HEK293 (cell line): ENCODE data around the gene BTBD19.

Source experiments
- CTCF ChIA-PET: fragments of 350-600 bp; formaldehyde crosslinking; extraction: SDS; loops from one replicate; lab custom pipeline; 2021; ENCODE audit warnings: antibody characterized with exemption; lab: Yijun Ruan, JAX
- POLR2A ChIA-PET: fragments of 300-600 bp; formaldehyde crosslinking; extraction: SDS; loops from one replicate; lab custom pipeline; 2020; ENCODE audit warnings: antibody characterized with exemption, inconsistent platforms; lab: Yijun Ruan, JAX
- H3K27ac ChIP-seq: fragments of 200-500 bp; sonication (Bioruptor generic); 2 replicates; pipeline ENCODE4 v1.5.1; 2014; ENCODE audit warnings: low read depth, low read length, control low read depth, inconsistent platforms; ENCODE audit errors: extremely low read depth
- H3K36me3 ChIP-seq, 2 experiments: fragments of 200-500 bp in 1 of 2; sonication (Bioruptor generic) in 1 of 2; 1 replicate in 1 of 2; 2 replicates in 1 of 2; pipeline ENCODE4 v1.5.1; 2014 to 2017; ENCODE audit warnings: inconsistent platforms in 2 of 2, low read length in 2 of 2; ENCODE audit not compliant: control insufficient read depth in 2 of 2, insufficient read depth in 1 of 2
- H3K4me1 ChIP-seq: fragments of 200-500 bp; sonication (Bioruptor generic); 2 replicates; pipeline ENCODE4 v1.5.1; 2014; ENCODE audit warnings: mild to moderate bottlenecking, low read length, inconsistent platforms; ENCODE audit not compliant: control insufficient read depth, insufficient read depth
- H3K4me3 ChIP-seq: 2 replicates; pipeline ENCODE4 v1.5.1; 2011; ENCODE audit warnings: low read depth, mild to moderate bottlenecking, control low read depth, low read length, moderate library complexity
- H3K9me3 ChIP-seq: fragments of 200-500 bp; sonication (Bioruptor generic); 2 replicates; pipeline ENCODE4 v1.5.1; 2014; ENCODE audit warnings: low read depth, low read length, inconsistent platforms; ENCODE audit not compliant: control insufficient read depth, insufficient read depth
- GLI4 ChIP-seq: fragments of 450-650 bp; formaldehyde crosslinking; IDR thresholded peaks from 2 replicates; pipeline ENCODE4 v1.5.1; 2016; ENCODE audit warnings: missing biosample characterization, missing genetic modification characterization
- MZF1 ChIP-seq: fragments of 450-650 bp; formaldehyde crosslinking; IDR thresholded peaks from 2 replicates; pipeline ENCODE4 v1.5.1; 2017; ENCODE audit warnings: missing biosample characterization, missing genetic modification characterization, borderline replicate concordance
- PRDM1 ChIP-seq: fragments of 450-650 bp; formaldehyde crosslinking; IDR thresholded peaks from 2 replicates; pipeline ENCODE4; 2016; ENCODE audit warnings: missing biosample characterization, missing genetic modification characterization
- ZBTB7A ChIP-seq: fragments of 450-650 bp; formaldehyde crosslinking; IDR thresholded peaks from 2 replicates; pipeline ENCODE4 v1.5.1; 2016; ENCODE audit warnings: low read depth, missing biosample characterization, missing genetic modification characterization
- ZFP41 ChIP-seq: fragments of 450-650 bp; formaldehyde crosslinking; IDR thresholded peaks from 2 replicates; pipeline ENCODE4 v1.5.1; 2016; ENCODE audit warnings: missing biosample characterization, missing genetic modification characterization, borderline replicate concordance
- ZFP69B ChIP-seq: fragments of 450-650 bp; formaldehyde crosslinking; IDR thresholded peaks from 2 replicates; pipeline ENCODE4 v1.5.1; 2016; ENCODE audit warnings: missing biosample characterization, missing genetic modification characterization
- ZNF112 ChIP-seq: fragments of 450-650 bp; formaldehyde crosslinking; IDR thresholded peaks from 2 replicates; pipeline ENCODE4 v1.5.0; 2017; ENCODE audit warnings: missing biosample characterization, missing genetic modification characterization
- ZNF121 ChIP-seq: fragments of 450-650 bp; formaldehyde crosslinking; IDR thresholded peaks from 2 replicates; pipeline ENCODE4 v1.5.1; 2016; ENCODE audit warnings: missing biosample characterization, missing genetic modification characterization
- ZNF155 ChIP-seq: fragments of 450-650 bp; formaldehyde crosslinking; IDR thresholded peaks from 2 replicates; pipeline ENCODE4 v1.5.1; 2016; ENCODE audit warnings: missing biosample characterization, missing genetic modification characterization
- ZNF248 ChIP-seq: fragments of 450-650 bp; formaldehyde crosslinking; IDR thresholded peaks from 2 replicates; pipeline ENCODE4 v1.5.1; 2017; ENCODE audit warnings: missing biosample characterization, missing genetic modification characterization
- ZNF274 ChIP-seq, 2 experiments: fragments of 200-500 bp in 1 of 2; fragments of 450-650 bp in 1 of 2; sonication (Bioruptor generic) in 1 of 2; formaldehyde crosslinking in 1 of 2; IDR thresholded peaks; 2 replicates each; pipeline versions ENCODE4 v1.5.1 to v1.6.1; 2014 to 2016; ENCODE audit warnings: borderline replicate concordance in 1 of 2, inconsistent platforms in 1 of 2, low read length in 1 of 2, missing biosample characterization in 1 of 2, missing genetic modification characterization in 1 of 2
- ZNF324 ChIP-seq: fragments of 450-650 bp; formaldehyde crosslinking; IDR thresholded peaks from 2 replicates; pipeline ENCODE4 v1.5.1; 2016; ENCODE audit warnings: missing biosample characterization, missing genetic modification characterization
- ZNF366 ChIP-seq: fragments of 450-650 bp; formaldehyde crosslinking; conservative IDR thresholded peaks from 2 replicates; pipeline ENCODE4 v1.5.1; 2016; ENCODE audit warnings: missing biosample characterization, missing genetic modification characterization
- ZNF37A ChIP-seq: fragments of 450-650 bp; IDR thresholded peaks from 2 replicates; pipeline ENCODE4 v1.5.1; 2018; ENCODE audit warnings: missing biosample characterization, missing genetic modification characterization
- ZNF404 ChIP-seq: fragments of 450-650 bp; formaldehyde crosslinking; IDR thresholded peaks from 2 replicates; pipeline ENCODE4 v1.5.1; 2017; ENCODE audit warnings: missing biosample characterization, missing genetic modification characterization
- ZNF433 ChIP-seq: fragments of 450-650 bp; formaldehyde crosslinking; IDR thresholded peaks from 2 replicates; pipeline ENCODE4 v1.5.1; 2016; ENCODE audit warnings: missing biosample characterization, missing genetic modification characterization, low read depth
- ZNF473 ChIP-seq: fragments of 450-650 bp; formaldehyde crosslinking; IDR thresholded peaks from 2 replicates; pipeline ENCODE4 v1.5.1; 2017; ENCODE audit warnings: missing biosample characterization, missing genetic modification characterization
- ZNF664 ChIP-seq: fragments of 450-650 bp; formaldehyde crosslinking; IDR thresholded peaks from 2 replicates; pipeline ENCODE4 v1.5.1; 2016; ENCODE audit warnings: missing biosample characterization, missing genetic modification characterization
- ZNF777 ChIP-seq: fragments of 450-650 bp; formaldehyde crosslinking; IDR thresholded peaks from 2 replicates; pipeline ENCODE4 v1.5.1; 2017; ENCODE audit warnings: missing biosample characterization, missing genetic modification characterization, borderline replicate concordance
- ZXDB ChIP-seq: fragments of 450-650 bp; formaldehyde crosslinking; IDR thresholded peaks from 2 replicates; pipeline ENCODE4 v1.5.1; 2016; ENCODE audit warnings: missing biosample characterization, missing genetic modification characterization
- TF ChIP-seq, protein P1 (sequence below): fragments of 450-650 bp; formaldehyde crosslinking; IDR thresholded peaks from 2 replicates; pipeline ENCODE4 v1.5.1; 2016; ENCODE audit warnings: missing biosample characterization, missing genetic modification characterization, borderline replicate concordance
- TF ChIP-seq, protein P2 (sequence below): fragments of 450-650 bp; formaldehyde crosslinking; IDR thresholded peaks from 2 replicates; pipeline ENCODE4 v1.5.1; 2016; ENCODE audit warnings: missing biosample characterization, missing genetic modification characterization
- TF ChIP-seq, protein P3 (sequence below): fragments of 450-650 bp; formaldehyde crosslinking; IDR thresholded peaks from 2 replicates; pipeline ENCODE4 v1.5.1; 2016; ENCODE audit warnings: missing biosample characterization, missing genetic modification characterization
- TF ChIP-seq, protein P4 (sequence below): IDR thresholded peaks from 2 replicates; pipeline ENCODE4 v1.6.1; 2011; ENCODE audit warnings: mild to moderate bottlenecking, low read depth, low read length, borderline replicate concordance

BTBD19 gene

DNA sequence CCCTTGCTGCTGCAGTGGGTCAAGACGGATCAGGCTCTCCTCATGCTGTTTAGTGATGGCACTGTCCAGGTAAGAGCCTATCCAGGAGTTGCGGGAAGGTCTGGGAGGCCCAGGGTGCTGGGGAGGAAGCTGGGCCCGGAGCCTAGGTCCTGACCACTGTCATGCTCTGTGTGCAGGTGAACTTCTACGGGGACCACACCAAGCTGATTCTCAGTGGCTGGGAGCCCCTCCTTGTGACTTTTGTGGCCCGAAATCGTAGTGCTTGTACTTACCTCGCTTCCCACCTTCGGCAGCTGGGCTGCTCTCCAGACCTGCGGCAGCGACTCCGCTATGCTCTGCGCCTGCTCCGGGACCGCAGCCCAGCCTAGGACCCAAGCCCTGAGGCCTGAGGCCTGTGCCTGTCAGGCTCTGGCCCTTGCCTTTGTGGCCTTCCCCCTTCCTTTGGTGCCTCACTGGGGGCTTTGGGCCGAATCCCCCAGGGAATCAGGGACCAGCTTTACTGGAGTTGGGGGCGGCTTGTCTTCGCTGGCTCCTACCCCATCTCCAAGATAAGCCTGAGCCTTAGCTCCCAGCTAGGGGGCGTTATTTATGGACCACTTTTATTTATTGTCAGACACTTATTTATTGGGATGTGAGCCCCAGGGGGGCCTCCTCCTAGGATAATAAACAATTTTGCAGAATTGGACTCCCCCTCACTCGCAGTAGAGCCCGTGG lies 2.9 kb upstream of the BTBD19 start (continued):
- TF ChIP-seq, protein P1, sequence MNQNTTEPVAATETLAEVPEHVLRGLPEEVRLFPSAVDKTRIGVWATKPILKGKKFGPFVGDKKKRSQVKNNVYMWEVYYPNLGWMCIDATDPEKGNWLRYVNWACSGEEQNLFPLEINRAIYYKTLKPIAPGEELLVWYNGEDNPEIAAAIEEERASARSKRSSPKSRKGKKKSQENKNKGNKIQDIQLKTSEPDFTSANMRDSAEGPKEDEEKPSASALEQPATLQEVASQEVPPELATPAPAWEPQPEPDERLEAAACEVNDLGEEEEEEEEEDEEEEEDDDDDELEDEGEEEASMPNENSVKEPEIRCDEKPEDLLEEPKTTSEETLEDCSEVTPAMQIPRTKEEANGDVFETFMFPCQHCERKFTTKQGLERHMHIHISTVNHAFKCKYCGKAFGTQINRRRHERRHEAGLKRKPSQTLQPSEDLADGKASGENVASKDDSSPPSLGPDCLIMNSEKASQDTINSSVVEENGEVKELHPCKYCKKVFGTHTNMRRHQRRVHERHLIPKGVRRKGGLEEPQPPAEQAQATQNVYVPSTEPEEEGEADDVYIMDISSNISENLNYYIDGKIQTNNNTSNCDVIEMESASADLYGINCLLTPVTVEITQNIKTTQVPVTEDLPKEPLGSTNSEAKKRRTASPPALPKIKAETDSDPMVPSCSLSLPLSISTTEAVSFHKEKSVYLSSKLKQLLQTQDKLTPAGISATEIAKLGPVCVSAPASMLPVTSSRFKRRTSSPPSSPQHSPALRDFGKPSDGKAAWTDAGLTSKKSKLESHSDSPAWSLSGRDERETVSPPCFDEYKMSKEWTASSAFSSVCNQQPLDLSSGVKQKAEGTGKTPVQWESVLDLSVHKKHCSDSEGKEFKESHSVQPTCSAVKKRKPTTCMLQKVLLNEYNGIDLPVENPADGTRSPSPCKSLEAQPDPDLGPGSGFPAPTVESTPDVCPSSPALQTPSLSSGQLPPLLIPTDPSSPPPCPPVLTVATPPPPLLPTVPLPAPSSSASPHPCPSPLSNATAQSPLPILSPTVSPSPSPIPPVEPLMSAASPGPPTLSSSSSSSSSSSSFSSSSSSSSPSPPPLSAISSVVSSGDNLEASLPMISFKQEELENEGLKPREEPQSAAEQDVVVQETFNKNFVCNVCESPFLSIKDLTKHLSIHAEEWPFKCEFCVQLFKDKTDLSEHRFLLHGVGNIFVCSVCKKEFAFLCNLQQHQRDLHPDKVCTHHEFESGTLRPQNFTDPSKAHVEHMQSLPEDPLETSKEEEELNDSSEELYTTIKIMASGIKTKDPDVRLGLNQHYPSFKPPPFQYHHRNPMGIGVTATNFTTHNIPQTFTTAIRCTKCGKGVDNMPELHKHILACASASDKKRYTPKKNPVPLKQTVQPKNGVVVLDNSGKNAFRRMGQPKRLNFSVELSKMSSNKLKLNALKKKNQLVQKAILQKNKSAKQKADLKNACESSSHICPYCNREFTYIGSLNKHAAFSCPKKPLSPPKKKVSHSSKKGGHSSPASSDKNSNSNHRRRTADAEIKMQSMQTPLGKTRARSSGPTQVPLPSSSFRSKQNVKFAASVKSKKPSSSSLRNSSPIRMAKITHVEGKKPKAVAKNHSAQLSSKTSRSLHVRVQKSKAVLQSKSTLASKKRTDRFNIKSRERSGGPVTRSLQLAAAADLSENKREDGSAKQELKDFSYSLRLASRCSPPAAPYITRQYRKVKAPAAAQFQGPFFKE (tag by site-specific recombination): no peak
- no peak for TF ChIP-seq ZNF664 (tag by site-specific recombination)
- no peak for TF ChIP-seq ZFP69B (tag by site-specific recombination)
- TF ChIP-seq ZNF121 (tag by site-specific recombination): no peak
- TF ChIP-seq GLI4: no peak
- no peak for TF ChIP-seq ZNF155 (tag by site-specific recombination)
- TF ChIP-seq, protein P2, sequence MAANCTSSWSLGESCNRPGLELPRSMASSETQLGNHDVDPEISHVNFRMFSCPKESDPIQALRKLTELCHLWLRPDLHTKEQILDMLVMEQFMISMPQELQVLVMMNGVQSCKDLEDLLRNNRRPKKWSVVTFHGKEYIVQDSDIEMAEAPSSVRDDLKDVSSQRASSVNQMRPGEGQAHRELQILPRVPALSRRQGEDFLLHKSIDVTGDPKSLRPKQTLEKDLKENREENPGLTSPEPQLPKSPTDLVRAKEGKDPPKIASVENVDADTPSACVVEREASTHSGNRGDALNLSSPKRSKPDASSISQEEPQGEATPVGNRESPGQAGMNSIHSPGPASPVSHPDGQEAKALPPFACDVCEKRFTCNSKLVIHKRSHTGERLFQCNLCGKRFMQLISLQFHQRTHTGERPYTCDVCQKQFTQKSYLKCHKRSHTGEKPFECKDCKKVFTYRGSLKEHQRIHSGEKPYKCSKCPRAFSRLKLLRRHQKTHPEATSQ (tag by site-specific recombination): no peak
- TF ChIP-seq, all 188 proteins: peak for 0

DNA sequence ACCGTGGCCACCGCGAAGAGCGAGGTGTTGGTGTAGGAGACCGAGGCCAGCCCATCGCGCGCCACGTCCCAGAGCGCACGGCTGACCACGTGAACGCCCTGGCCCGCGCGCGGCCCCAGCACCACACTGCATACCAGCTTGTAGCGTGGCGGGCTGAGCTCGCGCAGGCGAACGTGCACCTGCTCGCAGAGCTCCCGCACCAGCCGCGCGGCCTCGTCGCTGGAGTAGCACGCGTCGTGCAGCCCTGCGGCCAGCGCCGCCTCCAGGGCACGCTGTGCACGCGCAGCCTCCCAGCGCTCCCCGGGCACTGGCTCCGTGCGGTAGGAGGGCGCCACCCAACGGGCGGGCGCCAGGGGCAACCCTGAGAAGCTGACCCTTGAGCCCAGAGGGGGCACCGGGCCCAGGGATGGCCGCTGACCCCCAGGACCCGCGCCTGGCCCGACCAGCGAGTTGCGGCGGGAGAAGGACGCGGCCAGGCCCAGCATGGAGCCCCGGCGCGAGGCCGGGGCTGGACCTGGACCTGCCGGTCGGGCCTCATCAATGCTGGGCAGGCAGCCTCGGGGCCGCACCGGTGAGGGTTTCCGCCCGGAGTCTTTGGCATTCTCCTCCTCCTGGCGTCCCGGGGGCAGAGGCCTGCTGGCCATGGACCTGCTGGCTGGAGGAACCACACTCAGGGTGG lies 2.2 kb upstream of the BTBD19 start:
- H3K36me3 ChIP-seq: peaks cover 0 to 59% of the 10 kb centered on the region in 2 experiments; a peak in 1 of 3 replicates
- H3K4me1 ChIP-seq: peaks cover 19% of the 10 kb centered on the region
- ChIA-PET CTCF (interaction anchor here (0.6 kb wide), 1 partner anchor 39 kb away, joined by 3 read pairs; no protein-coding TSS in a partner anchor), POLR2A (interaction anchor here (0.5 to 4.0 kb wide), 4 partner anchors 13 to 76 kb away, joined by 3 to 84 read pairs (median 4); partner anchors contain the start of gene RPS8)
- H3K9me3 ChIP-seq: no peaks in the 10 kb centered on the region
- peak overlapping the region; percentile 72; the same call in 1 of the 2 replicates for H3K27ac ChIP-seq
- TF ChIP-seq ZNF366 (no peak), ZNF433 (tag by site-specific recombination) (no peak), ZXDB (tag by site-specific recombination) (no peak), PRDM1 (tag by site-specific recombination) (no peak), MZF1 (tag by site-specific recombination) (no peak), ZFP41 (tag by site-specific recombination) (no peak), ZNF112 (tag by site-specific recombination) (no peak), ZNF37A (no peak), ZBTB7A (tag by site-specific recombination) (no peak), ZNF248 (tag by site-specific recombination) (no peak), ZNF274 (IDR thresholded peaks at IDR 0.05; ENCODE audit: low read length) (no peak), ZNF274 (tag by site-specific recombination; IDR thresholded peaks at IDR 0.05; ENCODE audit: borderline replicate concordance) (no peak), ZNF777 (tag by site-specific recombination) (no peak), ZNF404 (no peak), ZNF324 (no peak), ZNF473 (tag by site-specific recombination) (no peak)
- TF ChIP-seq, protein P3, sequence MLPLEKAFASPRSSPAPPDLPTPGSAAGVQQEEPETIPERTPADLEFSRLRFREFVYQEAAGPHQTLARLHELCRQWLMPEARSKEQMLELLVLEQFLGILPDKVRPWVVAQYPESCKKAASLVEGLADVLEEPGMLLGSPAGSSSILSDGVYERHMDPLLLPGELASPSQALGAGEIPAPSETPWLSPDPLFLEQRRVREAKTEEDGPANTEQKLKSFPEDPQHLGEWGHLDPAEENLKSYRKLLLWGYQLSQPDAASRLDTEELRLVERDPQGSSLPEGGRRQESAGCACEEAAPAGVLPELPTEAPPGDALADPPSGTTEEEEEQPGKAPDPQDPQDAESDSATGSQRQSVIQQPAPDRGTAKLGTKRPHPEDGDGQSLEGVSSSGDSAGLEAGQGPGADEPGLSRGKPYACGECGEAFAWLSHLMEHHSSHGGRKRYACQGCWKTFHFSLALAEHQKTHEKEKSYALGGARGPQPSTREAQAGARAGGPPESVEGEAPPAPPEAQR (tag by site-specific recombination): no peak
- TF ChIP-seq, protein P4, sequence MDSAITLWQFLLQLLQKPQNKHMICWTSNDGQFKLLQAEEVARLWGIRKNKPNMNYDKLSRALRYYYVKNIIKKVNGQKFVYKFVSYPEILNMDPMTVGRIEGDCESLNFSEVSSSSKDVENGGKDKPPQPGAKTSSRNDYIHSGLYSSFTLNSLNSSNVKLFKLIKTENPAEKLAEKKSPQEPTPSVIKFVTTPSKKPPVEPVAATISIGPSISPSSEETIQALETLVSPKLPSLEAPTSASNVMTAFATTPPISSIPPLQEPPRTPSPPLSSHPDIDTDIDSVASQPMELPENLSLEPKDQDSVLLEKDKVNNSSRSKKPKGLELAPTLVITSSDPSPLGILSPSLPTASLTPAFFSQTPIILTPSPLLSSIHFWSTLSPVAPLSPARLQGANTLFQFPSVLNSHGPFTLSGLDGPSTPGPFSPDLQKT: no peak
- no peak overlapping the region for H3K4me3 ChIP-seq
